ENCODE data around the gene SORT1.

The SORT1 gene

GRCh38 chr1:109341944-109342930 is 55.5 kb downstream of the SORT1 start:
- no peak for DNase-seq (ENCODE audit: extremely low read depth, insufficient read length)
- no peaks in the 10 kb centered on the region for H3K36me3 ChIP-seq (ENCODE audit: control insufficient read depth, insufficient read depth, low read length)
- no peak overlapping the region for H3K4me3 ChIP-seq (replicated peaks; ENCODE audit: low read depth, low read length)
- TF ChIP-seq CTCF (IDR thresholded peaks at IDR 0.05; ENCODE audit: insufficient read depth, low read length, poor library complexity, severe bottlenecking): no peak
- no peaks in the 10 kb centered on the region for H3K27me3 ChIP-seq (replicated peaks; ENCODE audit: control insufficient read depth, insufficient read depth, low read length)

GRCh38 chr1:109338608-109339007 is 59.1 kb downstream of the SORT1 start:
- no peak overlapping the region for H3K4me3 ChIP-seq (replicated peaks; ENCODE audit: low read depth, low read length)
- H3K36me3 ChIP-seq (ENCODE audit: control insufficient read depth, insufficient read depth, low read length): no peaks in the 10 kb centered on the region
- no peak for TF ChIP-seq CTCF (IDR thresholded peaks at IDR 0.05; ENCODE audit: insufficient read depth, low read length, poor library complexity, severe bottlenecking)
- H3K27me3 ChIP-seq (replicated peaks; ENCODE audit: control insufficient read depth, insufficient read depth, low read length): no peaks in the 10 kb centered on the region
- no peak for DNase-seq (ENCODE audit: extremely low read depth, insufficient read length)

- TF ChIP-seq CTCF (IDR thresholded peaks at IDR 0.05; ENCODE audit: insufficient read depth, low read length, poor library complexity, severe bottlenecking): no peak
Measured at GRCh38 chr1:109338091-109338490, 59.6 kb downstream of the SORT1 start.

GRCh38 chr1:109335091-109335490 is 62.6 kb downstream of the SORT1 start:
- Histone ChIP-seq H3K27me3 (replicated peaks; ENCODE audit: control insufficient read depth, insufficient read depth, low read length) (no peaks in the 10 kb centered on the region), H3K4me3 (replicated peaks; ENCODE audit: low read depth, low read length) (no peak overlapping the region), H3K36me3 (ENCODE audit: control insufficient read depth, insufficient read depth, low read length) (no peaks in the 10 kb centered on the region)
- TF ChIP-seq CTCF (IDR thresholded peaks at IDR 0.05; ENCODE audit: insufficient read depth, low read length, poor library complexity, severe bottlenecking): no peak
- no peak for DNase-seq (ENCODE audit: extremely low read depth, insufficient read length)

More at GRCh38 chr1:109338091-109338490, 59.6 kb downstream of the SORT1 start:
- no peak for DNase-seq (ENCODE audit: extremely low read depth, insufficient read length)
- Histone ChIP-seq H3K27me3 (replicated peaks; ENCODE audit: control insufficient read depth, insufficient read depth, low read length) (no peaks in the 10 kb centered on the region), H3K4me3 (replicated peaks; ENCODE audit: low read depth, low read length) (no peak overlapping the region), H3K36me3 (ENCODE audit: control insufficient read depth, insufficient read depth, low read length) (no peaks in the 10 kb centered on the region)

GRCh38 chr1:109331113-109331512 is 66.6 kb downstream of the SORT1 start:
- H3K36me3 ChIP-seq (ENCODE audit: control insufficient read depth, insufficient read depth, low read length): no peaks in the 10 kb centered on the region
- no peak for DNase-seq (ENCODE audit: extremely low read depth, insufficient read length)
- no peak overlapping the region for H3K4me3 ChIP-seq (replicated peaks; ENCODE audit: low read depth, low read length)
- TF ChIP-seq CTCF (IDR thresholded peaks at IDR 0.05; ENCODE audit: insufficient read depth, low read length, poor library complexity, severe bottlenecking): no peak
- H3K27me3 ChIP-seq (replicated peaks; ENCODE audit: control insufficient read depth, insufficient read depth, low read length): no peaks in the 10 kb centered on the region

Data from GM06990 (cell line).